Astrocyte (in vitro differentiated cells and primary cell): ENCODE measurements around the gene UQCRC2. TPM values are rescaled to one million over a fixed set of nuclear protein-coding genes. Genes with fewer than 3 reads are reported as not detected.
A peak's percentile ranks its signal among the peaks of the same experiment; 100 is the strongest.
"Not testable (repeated sequence)": the region's sequence is repeated elsewhere in the genome, so short reads cannot be mapped to it uniquely, and the experiment has no call there.

ENCODE experiments used
- DNase-seq: peaks from one replicate; pipeline ENCODE4 v3.0.0-alpha.2; 2010; ENCODE audit warnings: low read depth
- FAIRE-seq: peaks from 2 replicates; lab custom pipeline; 2011; peaks lifted over from hg19 to GRCh38; lab: Jason Lieb, UNC
- H2AFZ ChIP-seq: 2 replicates; pipeline ENCODE4 v1.6.0; 2012; ENCODE audit warnings: low read depth, low read length, inconsistent platforms
- H3K27ac ChIP-seq: 2 replicates; pipeline ENCODE4 v1.5.1; 2011; ENCODE audit warnings: low read depth, low read length, inconsistent platforms
- H3K27me3 ChIP-seq: 2 replicates; pipeline ENCODE4 v1.6.0; 2011; ENCODE audit warnings: low read length, inconsistent platforms; ENCODE audit not compliant: insufficient read depth
- H3K36me3 ChIP-seq: 2 replicates; pipeline ENCODE4 v1.5.1; 2011; ENCODE audit warnings: low read length, inconsistent platforms; ENCODE audit not compliant: insufficient read depth
- H3K4me1 ChIP-seq: 2 replicates; pipeline ENCODE4 v1.5.1; 2011; ENCODE audit warnings: low read length, inconsistent platforms; ENCODE audit not compliant: insufficient read depth
- H3K4me2 ChIP-seq: 2 replicates; pipeline ENCODE4 v1.6.0; 2012; ENCODE audit warnings: low read length, inconsistent platforms
- H3K4me3 ChIP-seq: 2 replicates; pipeline ENCODE4 v1.5.1; 2011; ENCODE audit warnings: low read depth, mild to moderate bottlenecking, low read length, inconsistent platforms; ENCODE audit not compliant: insufficient read depth
- H3K79me2 ChIP-seq: 2 replicates; pipeline ENCODE4 v1.6.0; 2012; ENCODE audit warnings: mild to moderate bottlenecking, low read length, inconsistent platforms; ENCODE audit not compliant: insufficient read depth
- H3K9ac ChIP-seq: 2 replicates; pipeline ENCODE4 v1.6.0; 2012; ENCODE audit warnings: mild to moderate bottlenecking, low read length, inconsistent platforms
- H3K9me3 ChIP-seq: 2 replicates; pipeline ENCODE4 v1.5.1; 2012; ENCODE audit warnings: low read depth, mild to moderate bottlenecking, low read length, inconsistent platforms; ENCODE audit not compliant: insufficient read depth
- H4K20me1 ChIP-seq: 2 replicates; pipeline ENCODE4 v1.6.0; 2012; ENCODE audit warnings: low read length, inconsistent platforms; ENCODE audit not compliant: insufficient read depth
- H3K27ac Mint-ChIP-seq: one replicate; pipeline ENCODE4 v1.8.0; 2021; ENCODE audit warnings: mild to moderate bottlenecking, mixed read lengths; ENCODE audit not compliant: unreplicated experiment
- H3K27me3 Mint-ChIP-seq: one replicate; pipeline ENCODE4 v1.8.0; 2021; ENCODE audit warnings: low read depth, mixed read lengths; ENCODE audit not compliant: unreplicated experiment
- H3K36me3 Mint-ChIP-seq: one replicate; pipeline ENCODE4 v1.8.0; 2021; ENCODE audit warnings: low read depth, mixed read lengths; ENCODE audit not compliant: unreplicated experiment
- H3K4me1 Mint-ChIP-seq: one replicate; pipeline ENCODE4 v1.8.0; 2021; ENCODE audit warnings: low read depth, mixed read lengths; ENCODE audit not compliant: unreplicated experiment
- H3K4me3 Mint-ChIP-seq: one replicate; pipeline ENCODE4 v1.8.0; 2021; ENCODE audit warnings: mild to moderate bottlenecking, moderate library complexity, mixed read lengths; ENCODE audit not compliant: unreplicated experiment
- H3K9me3 Mint-ChIP-seq: one replicate; pipeline ENCODE4 v1.8.0; 2021; ENCODE audit warnings: mild to moderate bottlenecking, mixed read lengths; ENCODE audit not compliant: unreplicated experiment
- EZH2 ChIP-seq: IDR thresholded peaks from 2 replicates; pipeline ENCODE4 v1.6.1; 2012; ENCODE audit warnings: mild to moderate bottlenecking, low read length, inconsistent platforms; ENCODE audit not compliant: insufficient read depth
- total RNA-seq: library from RNA; stranded (reverse); gene quantifications from 2 replicates; pipeline ENCODE4 v1.2.1, GENCODE V29; 2021
- TF ChIP-seq, protein P1 (sequence below): IDR thresholded peaks from 2 replicates; pipeline ENCODE4 v1.5.1; 2011; ENCODE audit warnings: low read depth, mild to moderate bottlenecking, inconsistent platforms, low read length, moderate library complexity; ENCODE audit not compliant: insufficient read depth

The UQCRC2 gene
- total RNA-seq, 1 donor from 2014 or later, result 169 TPM

DNA sequence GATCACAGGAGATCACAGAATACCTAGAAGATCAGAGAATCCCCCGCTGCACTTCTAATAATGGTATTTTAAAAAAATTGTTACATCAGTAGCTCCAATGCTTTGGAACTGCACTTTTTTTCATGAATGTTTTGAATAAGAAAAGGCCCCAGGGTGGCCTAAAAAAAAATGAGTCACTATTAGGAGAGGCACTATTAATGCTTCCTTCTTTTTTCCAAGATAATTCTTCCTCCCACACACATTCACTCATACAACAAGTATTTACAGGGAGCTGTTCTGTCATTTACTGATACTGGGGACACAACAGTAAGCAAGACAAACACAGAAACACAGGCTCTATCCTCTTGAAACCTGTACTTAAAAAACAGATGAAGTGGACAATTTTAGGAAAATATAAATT, 48.4 kb downstream of the UQCRC2 start:
- peak overlapping the region; percentile 6 for H2AFZ ChIP-seq
- peaks cover 3% of the 10 kb centered on the region for H3K4me1 ChIP-seq
- no peaks in the 10 kb centered on the region for H3K9me3 ChIP-seq
- peaks cover 3% of the 10 kb centered on the region for H3K27me3 ChIP-seq
- FAIRE-seq (no peak), DNase-seq (peak; percentile 29)
- Mint-ChIP-seq H3K4me1 (peaks cover 4% of the 10 kb centered on the region), H3K9me3 (no peaks in the 10 kb centered on the region), H3K4me3 (no peak overlapping the region), H3K27me3 (peaks cover 6% of the 10 kb centered on the region), H3K27ac (no peak overlapping the region), H3K36me3 (no peaks in the 10 kb centered on the region)
- no peak overlapping the region for H3K27ac ChIP-seq
- H3K36me3 ChIP-seq, result no peaks in the 10 kb centered on the region
- TF ChIP-seq EZH2, result no peak
- TF ChIP-seq, protein P1, sequence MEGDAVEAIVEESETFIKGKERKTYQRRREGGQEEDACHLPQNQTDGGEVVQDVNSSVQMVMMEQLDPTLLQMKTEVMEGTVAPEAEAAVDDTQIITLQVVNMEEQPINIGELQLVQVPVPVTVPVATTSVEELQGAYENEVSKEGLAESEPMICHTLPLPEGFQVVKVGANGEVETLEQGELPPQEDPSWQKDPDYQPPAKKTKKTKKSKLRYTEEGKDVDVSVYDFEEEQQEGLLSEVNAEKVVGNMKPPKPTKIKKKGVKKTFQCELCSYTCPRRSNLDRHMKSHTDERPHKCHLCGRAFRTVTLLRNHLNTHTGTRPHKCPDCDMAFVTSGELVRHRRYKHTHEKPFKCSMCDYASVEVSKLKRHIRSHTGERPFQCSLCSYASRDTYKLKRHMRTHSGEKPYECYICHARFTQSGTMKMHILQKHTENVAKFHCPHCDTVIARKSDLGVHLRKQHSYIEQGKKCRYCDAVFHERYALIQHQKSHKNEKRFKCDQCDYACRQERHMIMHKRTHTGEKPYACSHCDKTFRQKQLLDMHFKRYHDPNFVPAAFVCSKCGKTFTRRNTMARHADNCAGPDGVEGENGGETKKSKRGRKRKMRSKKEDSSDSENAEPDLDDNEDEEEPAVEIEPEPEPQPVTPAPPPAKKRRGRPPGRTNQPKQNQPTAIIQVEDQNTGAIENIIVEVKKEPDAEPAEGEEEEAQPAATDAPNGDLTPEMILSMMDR, result no peak
- no peak overlapping the region for H3K9ac ChIP-seq
- no peaks in the 10 kb centered on the region for H3K79me2 ChIP-seq
- no peak overlapping the region for H3K4me3 ChIP-seq
- H3K4me2 ChIP-seq, result peak overlapping the region; percentile 75
- H4K20me1 ChIP-seq, result no peaks in the 10 kb centered on the region

DNA sequence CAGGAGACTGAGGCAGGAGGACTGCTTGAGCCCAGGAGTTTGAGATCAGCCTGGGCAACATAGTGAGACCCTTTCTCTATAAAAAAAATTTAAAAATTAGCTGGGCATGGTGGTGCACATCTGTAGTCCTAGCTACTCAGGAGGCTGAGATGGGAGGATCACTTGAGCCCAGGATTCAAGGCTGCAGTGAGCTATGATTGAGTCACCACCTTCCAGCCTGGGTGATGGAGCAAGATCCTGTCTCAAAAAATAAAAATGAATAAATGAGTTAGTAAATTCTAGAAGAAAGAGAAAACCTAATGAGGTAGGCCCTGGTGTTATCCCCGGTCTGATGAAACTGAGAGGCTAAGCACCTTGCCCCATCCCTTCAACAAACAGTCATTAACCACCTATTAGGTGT, 48.9 kb downstream of the UQCRC2 start:
- not testable (repeated sequence) for FAIRE-seq, H3K27ac ChIP-seq, DNase-seq, H3K9me3 Mint-ChIP-seq, H3K9me3 ChIP-seq, H3K4me1 ChIP-seq, H3K36me3 Mint-ChIP-seq, H3K9ac ChIP-seq, H4K20me1 ChIP-seq, H3K36me3 ChIP-seq, H3K27ac Mint-ChIP-seq, H2AFZ ChIP-seq, H3K27me3 ChIP-seq, H3K27me3 Mint-ChIP-seq, H3K4me3 ChIP-seq, H3K4me2 ChIP-seq, H3K4me3 Mint-ChIP-seq, H3K4me1 Mint-ChIP-seq, H3K79me2 ChIP-seq

DNA sequence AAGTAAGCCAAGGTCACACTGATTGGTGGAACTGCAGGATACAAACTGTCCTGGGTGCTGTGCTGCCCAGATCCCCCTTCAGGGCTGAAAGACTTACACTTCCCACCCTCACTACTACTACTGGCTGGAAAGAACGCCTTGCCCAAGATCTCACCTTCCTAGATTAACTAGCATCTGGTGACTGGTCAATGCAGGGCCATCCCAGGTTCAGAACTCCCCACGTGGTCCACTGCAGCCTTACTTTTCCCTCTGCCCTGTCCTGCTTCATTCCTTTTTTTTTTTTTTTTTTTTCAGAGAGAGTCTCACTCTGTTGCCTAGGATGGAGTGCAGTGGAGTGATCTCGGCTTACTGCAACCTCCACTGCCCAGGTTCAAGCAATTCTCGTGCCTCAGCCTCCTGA, 50.0 kb downstream of the UQCRC2 start:
- no peaks in the 10 kb centered on the region for H3K36me3 ChIP-seq
- TF ChIP-seq, protein P1, result no peak
- no peak for TF ChIP-seq EZH2
- peaks cover 4% of the 10 kb centered on the region for H3K4me1 Mint-ChIP-seq

More for the DNA sequence above, 50.0 kb downstream of the UQCRC2 start:
- H2AFZ ChIP-seq, result no peak overlapping the region
- Mint-ChIP-seq H3K36me3 (no peaks in the 10 kb centered on the region), H3K27ac (no peak overlapping the region), H3K9me3 (no peaks in the 10 kb centered on the region), H3K4me3 (no peak overlapping the region), H3K27me3 (peaks cover 5% of the 10 kb centered on the region)
- H3K27me3 ChIP-seq, result peaks cover 3% of the 10 kb centered on the region
- H3K9me3 ChIP-seq, result no peaks in the 10 kb centered on the region
- H3K9ac ChIP-seq, result no peak overlapping the region
- no peaks in the 10 kb centered on the region for H4K20me1 ChIP-seq
- no peak overlapping the region for H3K4me3 ChIP-seq
- peaks cover under 1% of the 10 kb centered on the region for H3K79me2 ChIP-seq
- DNase-seq, result no peak
- no peak overlapping the region for H3K27ac ChIP-seq
- no peak for FAIRE-seq
- H3K4me1 ChIP-seq, result peaks cover 7% of the 10 kb centered on the region
- H3K4me2 ChIP-seq, result no peak overlapping the region
